ENCODE results near the gene ARMH2.

The ARMH2 gene
- total RNA-seq: 0 to 0.17 (median 0) reads per million in 18 experiments

- DNase-seq: no peak
Measured at GRCh38 chr6:24798740-24799540, at the start of gene ARMH2. Gene ARMH2 (minus strand): TSS chr6:24798917. CDS start chr6:24798857, 60 bp downstream.

DNA sequence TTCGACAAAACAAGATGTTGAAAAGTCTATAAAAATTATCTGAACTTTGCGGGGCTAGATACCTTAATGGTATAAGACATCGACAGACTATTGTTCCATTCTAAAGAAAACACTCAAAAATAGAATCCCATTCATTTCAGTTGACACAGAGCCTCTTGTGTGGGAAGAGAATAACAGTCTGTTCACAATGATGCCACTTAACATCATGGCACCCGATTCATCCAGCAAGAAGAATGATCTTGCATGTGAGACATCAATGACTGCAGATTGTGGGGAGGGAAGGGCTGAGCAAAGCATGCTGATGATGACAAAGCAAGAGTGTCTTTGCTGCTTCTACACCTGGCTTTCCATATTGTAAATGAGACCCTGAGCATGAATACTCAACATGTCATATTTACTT is 49.7 kb upstream of the ARMH2 start:
- no peak for DNase-seq

DNA sequence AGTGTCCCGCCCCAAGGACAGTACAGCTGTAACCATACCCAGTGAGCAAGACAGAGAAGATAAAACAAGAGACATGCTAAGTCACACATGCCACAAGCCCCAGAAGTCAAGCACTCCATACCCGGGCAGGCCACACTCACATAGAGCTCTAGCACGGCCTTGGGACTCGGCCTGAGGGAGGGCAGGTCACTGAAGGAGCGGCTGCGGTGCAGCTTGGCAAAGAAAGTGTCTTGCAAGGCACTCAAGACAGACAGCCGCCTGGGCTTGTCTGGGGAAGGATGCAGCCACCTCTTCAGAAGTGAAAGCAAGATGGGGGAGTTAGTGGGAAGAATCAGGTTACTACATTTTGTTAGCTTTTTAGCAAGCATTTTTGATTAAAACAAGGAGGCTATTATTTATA is 48.7 kb upstream of the ARMH2 start:
- DNase-seq: no peak

DNA sequence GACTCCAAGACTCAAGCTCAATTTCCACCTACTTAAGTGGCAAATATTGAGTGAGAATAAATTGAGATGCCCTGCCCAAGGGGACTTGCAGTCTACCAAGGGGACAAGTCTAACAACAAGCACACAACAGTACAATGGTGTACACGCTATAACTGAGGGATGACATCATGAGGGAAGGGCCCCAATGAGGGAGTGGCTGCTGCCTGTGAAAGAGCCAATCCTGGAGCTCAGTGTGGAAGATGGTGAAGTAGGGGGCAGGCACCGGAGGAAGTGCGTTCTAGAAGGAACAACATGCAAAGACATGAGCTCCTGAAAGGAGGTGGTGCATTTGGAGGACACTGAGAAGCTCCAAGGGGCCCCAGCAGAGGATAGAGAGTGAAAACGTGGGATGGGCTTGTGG is 46.9 kb upstream of the ARMH2 start:
- DNase-seq: no peak

- DNase-seq: no peak
Measured at GRCh38 chr6:24844903-24845302, 46.2 kb upstream of the ARMH2 start.

GRCh38 chr6:24844061-24844460 is 45.3 kb upstream of the ARMH2 start:
- no peak for DNase-seq

- no peak for DNase-seq
Measured at GRCh38 chr6:24840187-24840586, 41.5 kb upstream of the ARMH2 start.

GRCh38 chr6:24838994-24839393 is 40.3 kb upstream of the ARMH2 start:
- no peak for DNase-seq

DNA sequence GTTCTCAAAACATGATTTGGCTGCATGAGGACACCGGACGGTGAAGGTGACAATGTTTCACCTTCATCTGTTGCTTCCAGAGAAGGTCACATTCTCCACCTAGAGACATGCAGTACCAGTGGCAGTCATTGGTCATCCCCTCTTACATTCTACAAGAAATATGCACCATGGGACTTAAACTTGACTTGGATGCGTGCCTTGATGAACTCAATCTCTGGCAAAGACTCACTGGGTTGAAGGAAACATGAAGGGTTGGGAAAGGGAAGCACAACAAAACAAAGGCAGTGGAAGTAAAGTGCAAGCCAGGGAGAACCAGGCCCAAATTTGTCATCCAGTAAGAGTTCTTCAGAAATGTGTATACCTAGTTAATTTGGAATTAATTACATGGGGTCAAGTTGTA is 39.4 kb upstream of the ARMH2 start:
- no peak for DNase-seq

- no peak for DNase-seq
Measured at GRCh38 chr6:24836109-24836508, 37.4 kb upstream of the ARMH2 start.

DNA sequence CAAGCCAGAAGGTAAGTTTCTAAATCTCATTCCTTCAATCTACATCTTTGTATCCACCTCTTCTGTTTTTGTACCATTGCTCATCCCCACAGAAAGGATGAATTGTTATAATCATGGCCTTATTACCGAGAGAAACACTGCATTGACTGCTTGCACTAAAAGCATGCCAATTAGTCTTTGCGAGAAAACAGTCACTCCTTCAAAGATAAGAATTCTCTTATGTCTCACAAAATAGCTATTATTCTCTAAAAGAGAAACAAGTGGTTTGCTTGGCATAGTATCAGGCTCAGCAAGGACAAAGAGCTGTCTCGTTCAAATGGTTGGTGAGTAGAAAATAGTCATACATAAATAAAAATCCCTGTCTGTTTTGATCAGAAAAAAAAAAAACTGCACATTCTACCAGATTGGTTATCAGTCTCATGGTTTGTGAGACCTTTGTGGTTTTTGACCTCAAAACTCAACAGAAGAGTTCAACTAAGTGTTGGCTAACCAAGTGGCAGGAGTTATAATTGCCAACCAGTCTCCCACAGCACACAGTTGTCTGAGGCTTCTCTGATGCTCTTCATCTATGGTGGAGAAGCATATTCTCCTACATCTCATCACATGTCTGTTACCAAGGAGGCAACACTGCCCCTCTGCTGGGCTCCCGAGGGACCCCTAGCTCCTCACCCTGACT is 35.1 kb upstream of the ARMH2 start:
- no peak for DNase-seq

DNA sequence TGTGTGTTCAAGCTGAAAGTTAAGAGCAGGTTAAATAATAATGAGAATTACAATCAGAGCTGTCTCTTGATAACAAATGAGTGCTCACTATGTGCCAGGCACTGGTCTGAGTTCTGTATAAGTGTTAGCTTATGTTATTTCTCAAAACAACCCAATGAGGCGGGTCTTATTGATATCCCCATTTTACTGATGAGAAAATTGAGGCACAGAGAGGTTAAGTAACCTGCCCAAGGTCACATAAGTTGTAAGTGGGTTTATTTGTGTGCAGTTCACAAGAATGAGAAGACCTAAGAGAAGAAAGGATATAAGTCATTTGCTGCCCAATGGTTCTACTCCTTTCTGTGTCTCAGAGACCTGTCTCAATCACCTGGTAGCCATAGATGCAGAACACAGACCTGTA is 34.1 kb upstream of the ARMH2 start:
- no peak for DNase-seq

DNA sequence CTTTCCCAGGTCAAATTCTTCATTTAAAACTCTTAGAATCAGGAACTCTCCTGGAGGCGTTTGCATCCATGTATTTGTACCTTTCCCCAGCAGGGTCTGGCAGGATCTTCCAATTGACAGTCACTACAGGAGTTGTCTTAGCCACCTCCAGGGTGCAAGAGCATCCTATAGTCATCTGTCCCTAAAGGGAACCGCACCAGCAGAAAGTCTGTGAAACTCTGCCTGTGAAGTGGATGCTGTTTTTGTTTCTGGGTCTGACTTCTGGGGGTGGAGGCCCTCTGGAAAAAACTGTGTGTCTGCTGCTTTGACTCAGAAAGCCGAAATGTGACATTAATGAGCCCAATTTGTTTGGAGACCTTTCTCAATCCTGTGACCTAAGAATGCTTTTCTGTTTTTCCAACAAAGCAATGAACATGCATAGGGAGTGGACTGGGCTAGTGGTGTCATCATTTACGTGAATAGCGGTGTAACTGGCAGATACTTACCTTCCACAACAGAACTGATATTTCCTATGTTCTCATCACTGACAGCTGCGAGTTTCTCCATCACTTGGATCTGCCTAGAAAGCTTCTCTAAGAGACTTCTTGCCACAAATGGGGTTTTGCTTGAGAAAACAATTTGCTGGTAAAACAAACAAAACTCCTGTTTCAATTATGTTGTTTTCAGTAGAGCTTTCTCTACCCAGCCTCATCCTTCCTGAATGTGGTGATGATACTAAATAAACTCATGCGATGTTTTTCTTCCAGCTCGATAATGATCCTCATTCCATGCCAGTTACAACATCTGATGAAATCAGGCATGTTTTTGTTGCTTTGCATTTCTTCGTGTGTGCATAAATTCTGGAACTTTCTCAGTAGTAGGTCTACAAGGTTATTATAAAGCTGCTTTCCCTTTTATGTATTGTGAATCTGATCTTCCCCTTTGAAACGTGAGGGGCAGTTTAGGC is 33.3 kb upstream of the ARMH2 start:
- DNase-seq: no peak

DNA sequence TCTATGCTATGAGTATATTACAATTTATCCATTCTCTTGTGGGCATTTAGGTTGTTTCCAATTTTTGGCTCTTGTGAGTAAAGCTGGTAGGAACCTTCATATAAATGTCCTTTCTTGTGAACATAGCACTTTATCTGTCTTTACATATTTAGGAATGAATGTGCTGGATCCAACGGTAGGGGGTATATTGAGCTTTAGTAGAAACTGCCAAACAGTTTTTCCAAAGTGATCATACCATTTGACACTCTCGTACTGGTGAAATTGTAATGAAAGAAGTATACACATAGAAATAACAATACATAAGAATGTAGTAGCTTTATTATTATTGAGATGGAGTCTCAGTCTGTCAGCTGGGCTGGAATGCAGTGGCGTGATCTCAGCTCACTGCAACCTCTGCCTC is 30.9 kb upstream of the ARMH2 start:
- DNase-seq: no peak

- DNase-seq: no peak
Measured at GRCh38 chr6:24827970-24828369, 29.3 kb upstream of the ARMH2 start.

DNA sequence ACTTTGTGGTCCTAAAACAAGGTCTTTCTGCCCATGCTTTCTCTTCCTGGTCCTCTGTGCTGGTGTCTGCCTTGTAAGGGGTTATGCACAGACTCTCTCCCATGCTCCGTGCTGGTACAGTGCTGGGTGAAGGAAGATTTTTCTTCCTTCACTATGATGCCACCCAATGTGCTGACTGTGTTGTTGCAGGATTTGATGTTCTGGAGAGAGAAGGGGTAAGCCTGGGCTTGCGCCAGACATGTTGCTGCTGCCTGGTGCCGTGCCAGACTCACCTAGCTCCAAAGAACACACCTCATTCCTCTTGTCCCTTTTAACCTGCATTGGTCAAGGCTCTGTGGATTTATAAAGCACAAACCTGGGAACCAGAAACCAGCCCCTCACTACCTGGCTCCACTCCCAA is 28.4 kb upstream of the ARMH2 start:
- DNase-seq: no peak

GRCh38 chr6:24825130-24825630 is 26.5 kb upstream of the ARMH2 start:
- no peak for DNase-seq

DNA sequence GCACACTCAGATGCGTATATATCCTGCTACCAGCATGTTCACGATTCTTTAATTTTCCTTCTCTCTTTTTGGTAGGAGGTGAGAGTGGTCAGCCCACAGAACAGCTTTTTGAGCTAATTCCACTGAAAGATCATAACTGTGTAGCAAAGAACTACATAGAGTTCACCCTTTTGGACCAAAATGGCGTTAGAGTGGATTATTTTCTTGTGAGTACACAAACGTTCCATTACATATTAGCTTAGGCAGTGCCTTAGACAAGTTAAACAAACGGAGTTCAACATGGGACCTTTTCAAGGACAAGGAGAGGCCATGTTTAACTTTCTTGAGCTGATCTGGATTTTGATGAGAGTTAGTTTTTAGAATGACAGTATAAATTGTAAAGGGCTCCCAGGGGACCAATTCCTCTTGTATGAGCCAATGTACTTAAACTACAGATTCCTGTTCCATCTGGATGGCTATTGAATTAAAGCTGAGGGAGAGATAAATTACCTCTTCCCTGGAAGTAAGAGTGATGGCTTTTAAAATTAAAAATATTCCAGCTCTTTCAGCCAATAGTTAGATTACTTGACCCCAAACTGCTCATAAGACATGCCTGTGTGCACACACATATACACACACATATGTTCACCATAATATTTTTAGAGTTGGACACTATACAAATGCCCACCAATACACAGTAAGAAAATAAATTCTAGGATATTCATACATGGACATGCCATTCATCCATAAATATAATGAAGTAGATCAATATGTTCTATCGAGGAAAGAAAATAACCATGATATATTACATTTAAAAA is 25.6 kb upstream of the ARMH2 start:
- DNase-seq: no peak

- no peak for DNase-seq
Measured at GRCh38 chr6:24823185-24823584, 24.5 kb upstream of the ARMH2 start.

DNA sequence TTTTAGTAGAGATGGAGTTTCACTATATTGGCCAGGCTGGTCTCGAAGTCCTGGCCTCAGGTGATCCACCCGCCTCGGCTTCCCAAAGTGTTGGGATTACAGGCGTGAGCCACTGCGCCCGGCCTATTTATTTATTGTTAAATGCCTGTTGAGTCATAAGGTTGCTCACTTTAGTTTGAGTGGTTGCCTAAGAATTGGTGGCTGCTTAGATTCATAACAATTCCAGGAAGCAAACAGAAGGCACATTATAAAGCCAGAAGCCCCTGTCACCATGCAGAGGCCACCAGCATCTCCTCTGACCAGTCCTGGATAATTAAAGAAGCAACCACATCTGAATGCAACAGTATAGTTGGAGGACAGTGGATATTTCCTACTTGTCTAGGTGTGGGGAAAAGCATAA is 24.0 kb upstream of the ARMH2 start:
- DNase-seq: no peak

- DNase-seq: no peak
Measured at GRCh38 chr6:24821860-24822444, 23.2 kb upstream of the ARMH2 start.

- no peak for DNase-seq
Measured at GRCh38 chr6:24818346-24818745, 19.6 kb upstream of the ARMH2 start.

Measured in inflammatory macrophage (primary cell).